ENCODE data around the gene ADGRG2.

DNA sequence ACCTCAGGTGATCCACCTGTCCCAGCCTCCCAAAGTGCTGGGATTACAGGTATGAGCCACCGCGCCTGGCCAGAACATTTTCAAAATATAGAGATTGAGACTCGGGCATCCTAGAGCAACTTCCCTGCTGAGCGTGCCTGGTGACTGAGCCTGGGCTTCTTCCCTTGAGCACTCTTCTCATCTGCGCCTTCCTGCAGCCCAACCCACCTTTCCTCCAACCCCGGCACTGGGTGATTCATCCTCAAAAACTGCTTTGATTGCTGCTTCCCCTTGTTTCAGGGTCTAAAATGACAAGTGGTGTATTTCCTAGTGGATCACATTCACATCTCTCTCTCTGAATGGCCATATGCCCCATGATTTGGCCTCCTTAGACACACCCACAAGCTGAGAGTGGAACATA is 176.1 kb downstream of the ADGRG2 start:
- TF ChIP-seq, protein P1, sequence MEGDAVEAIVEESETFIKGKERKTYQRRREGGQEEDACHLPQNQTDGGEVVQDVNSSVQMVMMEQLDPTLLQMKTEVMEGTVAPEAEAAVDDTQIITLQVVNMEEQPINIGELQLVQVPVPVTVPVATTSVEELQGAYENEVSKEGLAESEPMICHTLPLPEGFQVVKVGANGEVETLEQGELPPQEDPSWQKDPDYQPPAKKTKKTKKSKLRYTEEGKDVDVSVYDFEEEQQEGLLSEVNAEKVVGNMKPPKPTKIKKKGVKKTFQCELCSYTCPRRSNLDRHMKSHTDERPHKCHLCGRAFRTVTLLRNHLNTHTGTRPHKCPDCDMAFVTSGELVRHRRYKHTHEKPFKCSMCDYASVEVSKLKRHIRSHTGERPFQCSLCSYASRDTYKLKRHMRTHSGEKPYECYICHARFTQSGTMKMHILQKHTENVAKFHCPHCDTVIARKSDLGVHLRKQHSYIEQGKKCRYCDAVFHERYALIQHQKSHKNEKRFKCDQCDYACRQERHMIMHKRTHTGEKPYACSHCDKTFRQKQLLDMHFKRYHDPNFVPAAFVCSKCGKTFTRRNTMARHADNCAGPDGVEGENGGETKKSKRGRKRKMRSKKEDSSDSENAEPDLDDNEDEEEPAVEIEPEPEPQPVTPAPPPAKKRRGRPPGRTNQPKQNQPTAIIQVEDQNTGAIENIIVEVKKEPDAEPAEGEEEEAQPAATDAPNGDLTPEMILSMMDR (IDR thresholded peaks at IDR 0.05 in 4 of 5, conservative IDR thresholded peaks at IDR 0.05 in 1 of 5) = no peak
- no peak for TF ChIP-seq POLR2A (IDR thresholded peaks at IDR 0.05)
